Stimulated activated CD8-positive, alpha-beta memory T cell treated with anti-CD3 and anti-CD28 coated beads, Interleukin-7, amount 100 ng/mL, for 24 hours (primary cell): ENCODE measurements around the gene ALAD.
A peak's percentile ranks its signal among the peaks of the same experiment; 100 is the strongest.

Experiments used
- DNase-seq: peaks from one replicate; pipeline ENCODE4 v3.0.0-alpha.2; 2020; ENCODE audit warnings: low read depth

The ALAD gene

GRCh38 chr9:113345671-113346070 lies 55.4 kb downstream of the ALAD start:
- DNase-seq: no peak

- no peak for DNase-seq
Measured at GRCh38 chr9:113345190-113345589, 55.9 kb downstream of the ALAD start.

- no peak for DNase-seq
Measured at GRCh38 chr9:113343732-113344231, 57.3 kb downstream of the ALAD start.

- DNase-seq: no peak
Measured at GRCh38 chr9:113341712-113342410, 59.2 kb downstream of the ALAD start.

GRCh38 chr9:113340011-113340699 lies 60.9 kb downstream of the ALAD start, which contains the start of gene WDR31:
Gene WDR31, minus strand, starts transcription at chr9:113340275. Its CDS starts 8,253 bp downstream, at chr9:113332022.
- peak; percentile 65 for DNase-seq

- DNase-seq: no peak
Measured at GRCh38 chr9:113337714-113338113, 63.4 kb downstream of the ALAD start.
